ENCODE data around the gene RTN4RL1. TPM values are rescaled to one million over a fixed set of nuclear protein-coding genes. Genes with fewer than 3 reads are reported as not detected.

RTN4RL1 gene
- total and polyA plus RNA-seq, 9 of the 15 experiments (the other 6 are each of a cell fraction or from before 2014, with no cell fraction given), result 0.04 to 0.06 (median 0.04) TPM; not detected in 5

- H4K20me1 ChIP-seq (replicated peaks; ENCODE audit: control insufficient read depth, insufficient read depth, low read length), result peaks cover 8% of the 10 kb centered on the region; the same call in 1 of the 2 replicates
- no peak overlapping the region for H3K9ac ChIP-seq (ENCODE audit: insufficient read depth in 1 of 2, low read depth in 2 of 2, low read length in 2 of 2)
- H3K27me3 ChIP-seq (ENCODE audit: control insufficient read depth in 2 of 2, insufficient read depth in 2 of 2, low read length in 2 of 2), result peaks cover 28 to 80% of the 10 kb centered on the region in 2 experiments
- no peaks in the 10 kb centered on the region for H3K36me3 ChIP-seq (ENCODE audit: control insufficient read depth, insufficient read depth, low read length)
- no peaks in the 10 kb centered on the region for H3K9me3 ChIP-seq (replicated peaks; ENCODE audit: control insufficient read depth, insufficient read depth, low read depth, low read length)
- no TSS peak for BruUV-seq (replicated peaks)
- ChIA-PET POLR2A (interaction anchor here (0.5 to 1.2 kb wide), 2 partner anchors 8 to 9 kb away, joined by 3 read pairs; no protein-coding TSS in a partner anchor), CTCF (ENCODE audit: low intra/inter-chr PET ratio) (no interaction called here)
- no peaks in the 10 kb centered on the region for H3K79me2 ChIP-seq (ENCODE audit: control insufficient read depth, insufficient read depth, low read length)
- FAIRE-seq, result no peak
- no peak overlapping the region for H3K4me3 ChIP-seq
- no peaks in the 10 kb centered on the region for H3K9me1 ChIP-seq (ENCODE audit: control insufficient read depth, insufficient read depth, low read length)
- 3% methylated on average over 8 of the region's 8 CpGs for WGBS (ENCODE audit: insufficient coverage, low coverage, missing lambda C conversion rate)
- no peak overlapping the region for H3K4me2 ChIP-seq (ENCODE audit: insufficient read depth, low read length)
- H3K4me1 ChIP-seq (replicated peaks in 1 of 2; ENCODE audit: control insufficient read depth in 2 of 2, insufficient read depth in 2 of 2, low read length in 2 of 2), result peaks cover 0 to 19% of the 10 kb centered on the region in 2 experiments; a peak in 2 of 5 replicates
- intact Hi-C loops (cut with micrococcal nuclease) (no loop called here), in situ Hi-C loops (cut with MboI) (no loop called here)
- DNase-seq (ENCODE audit: extremely low read depth in 1 of 4, low spot score in 3 of 4), result no peak
- no peak for ATAC-seq
- H2AFZ ChIP-seq (ENCODE audit: low read depth, low read length), result no peak overlapping the region
- no peak overlapping the region for H3K27ac ChIP-seq (ENCODE audit: extremely low read depth, low read depth, low read length)
- no peak for TF ChIP-seq PRDM10 (IDR thresholded peaks at IDR 0.05; ENCODE audit: partially characterized antibody)
- TF ChIP-seq RBBP5 (IDR thresholded peaks at IDR 0.05; ENCODE audit: borderline replicate concordance, insufficient read depth, low read length, poor library complexity, severe bottlenecking), result no peak
- no peak for TF ChIP-seq ZBTB33 (CRISPR knock-in tag; IDR thresholded peaks at IDR 0.05)
- no peak for TF ChIP-seq RBM17 (IDR thresholded peaks at IDR 0.05; ENCODE audit: borderline replicate concordance, low read depth, low read length)
- no peak for TF ChIP-seq ZNF449 (CRISPR knock-in tag; IDR thresholded peaks at IDR 0.05)
- TF ChIP-seq KLF10 (CRISPR knock-in tag; IDR thresholded peaks at IDR 0.05), result no peak
- TF ChIP-seq POLR2G (IDR thresholded peaks at IDR 0.05; ENCODE audit: low read depth, low read length), result no peak
- TF ChIP-seq SIN3B (IDR thresholded peaks at IDR 0.05; ENCODE audit: low read depth), result no peak
- no peak for TF ChIP-seq E2F8 (IDR thresholded peaks at IDR 0.05; ENCODE audit: low read depth, partially characterized antibody)
These were observed 5.4 kb downstream of the RTN4RL1 start for GRCh38 chr17:2019723-2020122.
